ENCODE measurements around the gene NBR1. TPM values are rescaled to one million over a fixed set of nuclear protein-coding genes. Genes with fewer than 3 reads are reported as not detected.
"Not testable (repeated sequence)": the region's sequence is repeated elsewhere in the genome, so short reads cannot be mapped to it uniquely, and the experiment has no call there.

The NBR1 gene
- total RNA-seq, 1 experiment from 2014 or later: 82.9 TPM

GRCh38 chr17:43153197-43153835 lies 17.7 kb upstream of the NBR1 start:
- not testable (repeated sequence) for DNase-seq (ENCODE audit: low read depth)

GRCh38 chr17:43155666-43156065 lies 15.3 kb upstream of the NBR1 start:
- DNase-seq (ENCODE audit: low read depth): no peak

- DNase-seq (ENCODE audit: low read depth): not testable (repeated sequence)
Measured at GRCh38 chr17:43159232-43159631, 11.8 kb upstream of the NBR1 start.

- not testable (repeated sequence) for DNase-seq (ENCODE audit: low read depth)
Measured at GRCh38 chr17:43159957-43160356, 11.1 kb upstream of the NBR1 start.

- DNase-seq (ENCODE audit: low read depth): not testable (repeated sequence)
Measured at GRCh38 chr17:43165971-43166370, 5.0 kb upstream of the NBR1 start.

- DNase-seq (ENCODE audit: low read depth): peak; percentile 3
Measured at GRCh38 chr17:43169561-43170139, 1.4 kb upstream of the NBR1 start.

GRCh38 chr17:43170140-43170765 lies 761 bp upstream of the NBR1 start:
- DNase-seq (ENCODE audit: low read depth): peak; percentile 97

GRCh38 chr17:43171586-43172487 lies 823 bp downstream of the NBR1 start:
- peak; percentile 97 for DNase-seq (ENCODE audit: low read depth)

- DNase-seq (ENCODE audit: low read depth): peak; percentile 33
Measured at GRCh38 chr17:43175213-43176118, 4.5 kb downstream of the NBR1 start.

- no peak for DNase-seq (ENCODE audit: low read depth)
Measured at GRCh38 chr17:43176119-43176570, 5.1 kb downstream of the NBR1 start.

- DNase-seq (ENCODE audit: low read depth): no peak
Measured at GRCh38 chr17:43183921-43184320, 12.9 kb downstream of the NBR1 start.

- not testable (repeated sequence) for DNase-seq (ENCODE audit: low read depth)
Measured at GRCh38 chr17:43186656-43187055, 15.6 kb downstream of the NBR1 start.

GRCh38 chr17:43193251-43193650 lies 22.2 kb downstream of the NBR1 start:
- no peak for DNase-seq (ENCODE audit: low read depth)

GRCh38 chr17:43199633-43200032 lies 28.6 kb downstream of the NBR1 start:
- no peak for DNase-seq (ENCODE audit: low read depth)

GRCh38 chr17:43200127-43200526 lies 29.1 kb downstream of the NBR1 start:
- DNase-seq (ENCODE audit: low read depth): no peak

- DNase-seq (ENCODE audit: low read depth): not testable (repeated sequence)
Measured at GRCh38 chr17:43203013-43203412, 32.0 kb downstream of the NBR1 start.

GRCh38 chr17:43210576-43210975 lies 39.6 kb downstream of the NBR1 start:
- DNase-seq (ENCODE audit: low read depth): no peak

- no peak for DNase-seq (ENCODE audit: low read depth)
Measured at GRCh38 chr17:43211123-43211479, 40.1 kb downstream of the NBR1 start.

- peak; percentile 83 for DNase-seq (ENCODE audit: low read depth)
Measured at GRCh38 chr17:43211480-43212402, 40.7 kb downstream of the NBR1 start, which contains the start of gene TMEM106A. TSS of gene TMEM106A (plus strand) at chr17:43211875. CDS start at chr17:43213042, 1,167 bp downstream.

All from M059J (cell line).